GM19025 (cell line): ENCODE data around the gene LRRC70.
"Not testable (repeated sequence)": the region's sequence is repeated elsewhere in the genome, so short reads cannot be mapped to it uniquely, and the experiment has no call there.

Source experiments
- ATAC-seq: cut with Tn5 transposase; IDR thresholded peaks from one replicate; pipeline ENCODE4 v1.9.1; 2021; ENCODE audit warnings: mild to moderate bottlenecking, low read depth, moderate library complexity; ENCODE audit not compliant: unreplicated experiment

Gene LRRC70

GRCh38 chr5:62600560-62601252 is 22.1 kb downstream of the LRRC70 start:
- ATAC-seq = no peak

GRCh38 chr5:62603934-62604333 is 25.3 kb downstream of the LRRC70 start:
- ATAC-seq = no peak

GRCh38 chr5:62605638-62606037 is 27.0 kb downstream of the LRRC70 start:
- ATAC-seq = no peak

- ATAC-seq = no peak
These were observed 28.3 kb downstream of the LRRC70 start for GRCh38 chr5:62606878-62607277.

- ATAC-seq = no peak
These were observed 29.0 kb downstream of the LRRC70 start for GRCh38 chr5:62607615-62608014.

- no peak for ATAC-seq
These were observed 30.2 kb downstream of the LRRC70 start for GRCh38 chr5:62608529-62609511.

- no peak for ATAC-seq
These were observed 35.7 kb downstream of the LRRC70 start for GRCh38 chr5:62614355-62614754.

DNA sequence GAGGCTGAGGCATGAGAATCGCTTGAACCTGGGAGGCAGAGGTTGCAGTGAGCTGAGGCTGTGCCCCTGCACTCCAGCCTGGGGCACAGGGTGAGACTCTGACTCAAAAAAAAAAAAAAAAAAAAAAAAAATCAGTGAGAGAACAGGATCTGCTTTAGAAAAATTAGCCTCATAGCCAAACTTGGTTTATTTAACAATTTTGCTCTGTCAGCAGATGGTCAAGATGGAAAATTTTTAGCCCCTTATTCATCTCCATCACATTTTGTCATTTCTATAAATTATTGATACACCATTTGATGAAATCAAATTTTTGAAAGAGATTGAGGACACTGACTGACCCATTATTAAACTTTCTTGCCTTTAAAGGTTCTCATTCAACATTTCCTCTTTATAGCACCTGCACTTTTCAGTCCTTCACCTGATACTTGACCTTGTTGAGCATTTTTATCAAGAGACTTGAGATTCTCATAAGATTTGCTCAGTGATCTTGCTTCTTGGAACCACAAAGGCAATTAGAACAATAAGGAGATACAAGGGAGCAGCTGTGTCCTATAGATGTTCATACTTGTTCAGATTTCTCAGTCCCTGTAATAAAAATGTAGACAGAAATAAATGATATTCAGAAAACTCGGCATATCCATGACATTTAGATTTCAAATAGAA is 38.1 kb downstream of the LRRC70 start:
- no peak for ATAC-seq

DNA sequence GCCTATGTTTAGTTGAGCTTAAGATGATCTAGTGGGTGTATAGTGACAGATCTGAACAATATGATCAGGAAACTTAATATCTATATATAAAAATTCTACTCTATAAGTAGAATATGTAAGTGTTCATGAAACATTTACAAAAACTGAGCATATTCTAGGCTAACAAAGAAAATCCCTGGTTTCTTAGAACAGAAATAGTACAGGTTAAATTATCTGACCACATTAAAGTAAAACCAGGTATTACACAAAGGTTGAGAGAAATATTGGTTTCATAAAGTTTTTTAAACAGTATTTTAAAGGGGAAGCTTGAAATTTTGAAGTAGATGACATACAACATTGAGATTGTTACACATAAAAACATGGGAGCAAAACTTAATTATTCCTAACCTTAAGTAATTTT is 39.3 kb downstream of the LRRC70 start:
- ATAC-seq = no peak

DNA sequence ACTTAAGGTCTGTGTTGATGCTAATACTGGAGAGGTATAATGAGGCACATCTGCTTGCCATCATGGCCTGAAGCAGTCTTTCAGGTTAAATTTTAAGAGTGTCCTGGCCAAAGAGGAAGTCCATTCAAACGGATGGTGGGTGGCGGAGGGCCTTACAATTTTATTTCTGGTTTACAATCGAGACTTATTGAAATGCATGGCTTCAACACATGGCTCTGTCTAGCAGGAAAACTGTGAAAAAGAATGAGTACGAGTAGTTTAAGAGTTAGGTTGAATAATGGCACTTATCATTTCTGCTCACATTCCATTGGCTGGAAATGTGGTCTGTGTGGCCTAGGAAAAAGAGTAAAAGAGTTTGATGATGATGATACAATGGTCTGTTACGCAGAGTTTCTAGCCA is 42.1 kb downstream of the LRRC70 start:
- no peak for ATAC-seq

GRCh38 chr5:62621280-62621679 is 42.7 kb downstream of the LRRC70 start:
- no peak for ATAC-seq

DNA sequence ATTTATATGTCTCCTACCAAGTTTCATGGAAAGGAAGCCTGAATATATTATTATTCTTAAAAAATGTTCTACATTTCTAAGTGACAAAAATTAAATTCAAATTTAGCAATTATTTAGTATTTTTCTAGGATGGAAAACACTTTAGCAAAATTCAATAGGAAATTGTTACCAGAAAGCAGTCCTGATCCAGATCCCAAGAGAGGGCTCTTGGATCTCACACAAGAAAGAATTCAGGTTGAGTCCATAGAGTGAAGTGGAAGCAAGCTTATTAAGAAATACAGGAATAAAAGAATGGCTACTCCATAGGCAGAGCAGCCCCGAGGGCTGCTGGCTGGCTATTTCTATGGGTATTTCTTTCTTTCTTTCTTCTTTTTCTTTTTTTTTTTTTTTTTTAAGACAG is 44.7 kb downstream of the LRRC70 start:
- no peak for ATAC-seq

DNA sequence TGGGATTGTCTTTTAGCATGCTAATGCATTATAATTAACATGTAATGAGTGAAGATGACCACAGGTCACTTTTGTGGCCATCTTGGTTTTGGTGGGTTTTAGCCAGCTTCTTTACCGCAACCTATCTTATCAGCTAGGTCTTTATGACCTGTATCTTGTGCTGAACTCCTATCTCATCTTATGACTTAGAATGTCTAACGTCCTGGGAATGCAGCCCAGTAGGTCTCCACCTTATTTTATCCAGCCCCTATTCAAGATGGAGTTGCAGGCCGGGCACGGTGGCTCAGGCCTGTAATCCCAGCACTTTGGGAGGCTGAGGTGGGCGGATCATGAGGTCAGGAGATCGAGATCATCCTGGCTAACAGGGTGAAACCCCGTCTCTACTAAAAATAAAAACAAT is 45.8 kb downstream of the LRRC70 start:
- not testable (repeated sequence) for ATAC-seq

DNA sequence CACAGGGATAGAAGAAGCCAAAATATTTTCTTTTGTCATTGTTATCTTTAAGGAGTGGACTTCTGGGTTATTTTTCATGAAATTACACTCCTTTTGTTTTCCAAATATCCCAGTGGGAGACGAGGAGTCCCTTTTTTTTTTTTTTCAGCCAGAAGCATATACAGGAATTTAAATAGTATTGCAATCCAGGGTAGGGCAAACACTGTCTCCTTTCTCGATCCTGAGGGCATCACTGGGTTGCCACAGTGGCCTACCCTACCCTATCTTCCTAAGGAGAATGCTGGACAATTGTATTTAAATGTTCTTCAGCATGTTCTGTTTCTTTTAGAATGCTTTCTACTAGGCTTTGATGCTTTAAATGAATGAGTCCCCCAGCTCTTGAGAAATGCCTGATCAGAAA is 47.9 kb downstream of the LRRC70 start:
- ATAC-seq = no peak

GRCh38 chr5:62627121-62627520 is 48.5 kb downstream of the LRRC70 start:
- no peak for ATAC-seq

DNA sequence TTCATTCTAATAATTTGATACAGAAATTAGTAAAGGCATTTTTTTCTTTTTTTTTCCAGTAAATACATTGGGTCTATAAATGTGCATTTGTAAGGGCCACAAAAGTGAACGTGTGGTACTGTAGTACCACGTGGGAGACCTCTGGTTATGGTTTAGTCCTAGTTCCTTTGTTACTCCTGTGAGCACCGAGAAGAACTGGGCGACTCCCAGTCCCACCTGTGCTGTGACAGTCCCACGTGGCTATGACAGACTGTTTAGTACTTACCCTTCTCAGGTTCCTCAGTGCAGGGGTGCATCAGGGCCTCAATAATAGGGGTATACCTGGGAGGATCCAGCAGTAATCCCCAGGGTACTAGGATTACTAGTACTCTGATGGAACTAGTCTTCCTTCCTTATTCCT is 49.3 kb downstream of the LRRC70 start:
- no peak for ATAC-seq
